GM10847 (cell line): ENCODE data around the gene THSD7B.

Experiments used
- POLR2A ChIP-seq: IDR thresholded peaks from 2 replicates; pipeline ENCODE4 v1.6.1; 2011; ENCODE audit not compliant: insufficient read length; ENCODE audit errors: extremely low read depth

Gene THSD7B

GRCh38 chr2:136765256-136766072 is at the start of gene THSD7B:
THSD7B (plus strand) TSS chr2:136765545; CDS start chr2:136882179, 116,634 bp downstream.
- no peak for TF ChIP-seq POLR2A

DNA sequence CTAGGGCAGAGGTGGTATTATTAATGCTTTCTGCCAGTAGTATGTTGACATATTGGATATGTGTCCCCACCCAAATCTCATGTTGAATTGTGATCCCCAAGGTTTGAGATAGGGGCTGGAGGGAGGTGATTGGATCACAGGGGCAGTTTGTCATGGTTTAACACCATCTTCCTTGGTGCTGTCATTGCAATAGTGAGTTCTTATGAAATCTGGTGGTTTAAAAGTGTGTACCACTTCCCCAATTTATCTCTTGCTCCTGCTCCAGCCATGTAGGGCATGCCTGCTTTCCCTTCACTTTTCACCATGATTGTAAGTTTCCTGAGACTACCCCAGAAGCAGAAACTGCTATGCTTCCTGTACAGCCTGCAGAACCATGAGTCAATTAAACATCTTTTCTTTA is 47.1 kb upstream of the THSD7B start:
- no peak for TF ChIP-seq POLR2A

DNA sequence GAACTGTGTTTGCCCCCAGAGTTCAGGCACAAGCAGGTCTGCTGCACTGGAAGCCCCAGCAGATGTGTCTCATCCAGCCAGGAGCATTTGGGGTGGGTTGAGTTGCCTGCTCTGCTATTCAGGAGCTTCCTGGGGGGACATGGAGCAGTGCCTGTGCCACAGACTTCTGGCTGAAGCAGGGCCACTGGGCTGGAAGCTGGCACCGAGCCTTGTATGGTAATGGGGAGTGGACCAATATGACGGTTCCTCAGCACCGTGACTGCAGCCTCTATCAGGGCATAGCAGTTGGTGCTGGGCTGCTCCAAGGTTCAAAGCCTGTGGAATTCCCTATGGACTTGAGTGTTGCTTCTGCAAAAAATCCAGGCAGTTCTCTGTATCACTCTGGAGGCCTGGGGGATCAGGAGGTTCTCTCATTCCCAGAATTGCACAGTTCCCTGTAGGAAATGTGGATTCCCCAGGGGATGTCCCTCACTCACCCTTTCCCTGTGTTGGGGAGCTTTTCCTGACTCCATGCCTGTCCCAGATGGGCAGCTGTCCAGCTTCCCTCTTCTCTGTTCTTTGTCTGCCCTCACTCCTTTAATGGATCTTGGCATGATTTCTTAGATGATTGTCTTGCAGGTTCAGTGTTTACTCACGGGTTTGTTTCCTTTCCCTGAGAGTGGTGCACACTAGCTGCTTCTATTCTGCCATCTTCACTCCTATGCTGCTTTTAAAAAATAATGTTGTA is 37.2 kb upstream of the THSD7B start:
- TF ChIP-seq POLR2A, result no peak

DNA sequence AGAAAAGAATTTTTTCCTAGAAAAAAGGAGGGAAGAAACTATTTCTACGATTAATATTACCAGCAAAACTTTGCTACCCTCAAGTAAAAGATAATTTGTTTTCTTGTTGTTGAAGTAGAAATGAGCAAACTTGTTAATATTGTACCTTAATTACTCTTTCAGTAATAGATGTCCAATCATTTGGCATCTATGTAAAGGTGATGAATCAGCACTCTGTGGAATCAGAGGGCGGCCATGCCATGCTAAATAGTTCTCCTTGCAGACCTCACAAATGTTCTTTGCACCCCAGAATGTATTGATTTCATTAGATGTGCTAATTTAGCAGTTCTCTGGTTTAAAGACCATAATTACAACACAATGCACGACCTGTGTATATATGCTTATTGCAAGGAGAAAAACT is 29.1 kb upstream of the THSD7B start:
- no peak for TF ChIP-seq POLR2A

- no peak for TF ChIP-seq POLR2A
These were observed 27.3 kb upstream of the THSD7B start for GRCh38 chr2:136738044-136738443.

GRCh38 chr2:136741471-136741870 is 23.9 kb upstream of the THSD7B start:
- no peak for TF ChIP-seq POLR2A

- TF ChIP-seq POLR2A, result no peak
These were observed 15.3 kb upstream of the THSD7B start for GRCh38 chr2:136750065-136750464.

- TF ChIP-seq POLR2A, result no peak
These were observed 13.9 kb upstream of the THSD7B start for GRCh38 chr2:136751406-136751805.

- no peak for TF ChIP-seq POLR2A
These were observed 691 bp upstream of the THSD7B start for GRCh38 chr2:136764452-136765255.

- TF ChIP-seq POLR2A, result no peak
These were observed 694 bp downstream of the THSD7B start for GRCh38 chr2:136766073-136766404.

GRCh38 chr2:136767030-136767429 is 1.7 kb downstream of the THSD7B start:
- no peak for TF ChIP-seq POLR2A

DNA sequence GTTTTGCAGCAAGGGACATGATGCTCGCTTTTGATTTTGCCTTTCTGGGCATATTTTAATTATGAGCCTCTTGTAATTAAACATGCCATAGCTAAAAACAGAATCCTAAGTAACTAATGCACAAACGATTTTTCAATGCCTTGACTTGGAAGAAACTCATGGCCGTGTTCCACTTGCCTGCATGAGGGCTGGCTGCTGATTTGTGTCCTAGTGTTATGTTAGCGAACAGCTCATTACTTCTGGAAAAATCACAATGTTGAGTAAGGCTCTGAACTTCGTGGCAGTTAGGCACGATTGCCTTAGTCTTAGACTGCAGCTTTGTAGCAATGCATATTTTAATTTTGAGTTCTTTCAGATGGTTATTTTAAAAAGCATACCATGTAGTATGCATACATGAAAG is 4.5 kb downstream of the THSD7B start:
- TF ChIP-seq POLR2A, result no peak

DNA sequence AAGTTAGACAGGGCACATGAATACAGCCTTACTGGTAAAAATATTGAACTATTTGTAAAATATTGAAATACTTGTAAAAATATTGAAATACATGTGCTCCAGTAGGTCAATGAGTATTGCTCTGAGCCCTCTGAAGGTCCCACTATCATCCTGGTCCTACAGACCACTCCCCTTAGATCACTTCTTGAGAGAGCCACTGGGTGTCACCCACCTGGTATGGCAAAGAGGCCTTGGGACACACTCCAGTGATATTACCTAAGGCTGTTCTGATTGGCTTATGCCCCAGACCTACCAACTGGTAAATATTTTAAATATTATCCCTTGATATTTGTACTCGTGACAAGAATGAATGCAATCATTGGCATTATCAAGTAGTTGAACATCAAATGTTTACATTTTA is 5.0 kb downstream of the THSD7B start:
- TF ChIP-seq POLR2A, result no peak

DNA sequence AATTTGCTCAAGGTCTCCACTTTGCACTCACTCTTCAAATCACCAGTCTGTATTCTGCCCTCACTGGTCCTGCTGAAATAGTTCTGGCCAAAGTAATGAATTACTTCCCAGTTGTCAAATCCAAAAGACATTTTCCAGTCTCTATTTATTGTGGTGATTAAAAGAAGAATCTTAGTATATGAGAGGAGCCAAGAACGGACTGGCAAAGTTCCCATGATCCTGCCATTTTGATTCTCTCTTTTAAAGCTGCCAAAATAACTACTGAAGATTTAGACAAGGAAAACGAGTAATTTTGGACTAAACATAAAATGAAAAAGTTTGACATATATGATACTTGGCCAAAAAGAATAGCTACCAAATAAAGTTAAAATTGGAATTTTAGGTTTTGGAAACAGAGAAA is 12.0 kb downstream of the THSD7B start:
- TF ChIP-seq POLR2A, result no peak

DNA sequence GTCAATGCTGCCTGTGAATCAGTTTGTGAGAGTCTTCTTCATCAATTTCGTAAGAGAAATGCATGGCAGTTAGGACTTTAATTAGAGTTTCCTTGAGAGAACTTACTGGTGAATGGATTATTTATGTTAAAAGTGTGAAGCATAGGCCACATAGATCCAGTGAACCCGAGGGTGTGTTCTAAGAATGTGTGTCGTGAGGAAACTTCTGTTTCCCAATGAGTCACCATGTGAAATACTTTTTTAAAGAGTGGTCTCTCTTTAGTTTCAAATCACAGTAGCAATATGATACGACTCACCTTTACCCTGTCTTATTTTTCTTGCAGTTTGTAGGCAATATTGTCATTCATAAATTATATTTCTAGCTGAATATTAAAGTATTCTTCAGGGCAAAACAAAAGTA is 18.5 kb downstream of the THSD7B start:
- no peak for TF ChIP-seq POLR2A

GRCh38 chr2:136785215-136785614 is 19.9 kb downstream of the THSD7B start:
- TF ChIP-seq POLR2A, result no peak

DNA sequence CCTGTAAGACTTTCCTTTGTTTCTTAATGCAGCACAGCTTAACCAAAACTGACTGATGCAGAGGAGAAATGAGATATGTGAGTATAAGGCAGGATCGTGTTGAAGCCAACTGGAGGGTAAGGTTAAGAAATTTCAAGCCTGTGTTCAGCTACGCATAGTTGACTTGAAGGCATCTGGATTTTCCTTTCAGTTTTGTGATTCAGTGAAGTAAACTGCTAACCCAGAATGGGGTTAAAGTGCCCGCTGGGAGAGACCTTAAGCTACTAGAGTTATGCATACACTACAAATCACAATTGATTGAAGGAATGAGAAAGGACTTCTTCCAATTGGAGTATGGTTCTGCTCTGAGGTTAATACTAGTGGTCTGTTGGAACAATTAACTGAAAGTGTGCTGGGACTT is 22.6 kb downstream of the THSD7B start:
- TF ChIP-seq POLR2A, result no peak

DNA sequence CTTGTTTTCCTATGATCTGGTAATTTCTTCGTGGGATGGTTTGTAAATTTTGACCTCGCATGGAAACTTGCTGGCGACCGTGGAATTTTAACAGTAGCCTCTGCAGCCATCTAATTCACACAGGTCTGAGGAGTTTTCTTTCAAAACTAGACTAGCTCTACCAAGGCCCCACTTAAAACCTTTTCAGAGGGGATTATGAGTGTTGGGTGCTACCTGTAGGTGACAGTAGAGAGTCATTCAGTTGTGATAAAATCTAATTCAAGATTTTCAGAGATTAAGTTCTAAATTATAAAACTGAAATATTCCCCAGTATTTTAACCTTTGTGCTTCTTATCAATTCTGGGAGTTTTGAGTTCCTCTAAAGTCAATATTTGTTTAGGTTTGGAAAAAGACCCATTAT is 31.0 kb downstream of the THSD7B start:
- no peak for TF ChIP-seq POLR2A
